22Rv1 (cell line): ENCODE measurements around the gene COPRS.
"Not testable (repeated sequence)": the region's sequence is repeated elsewhere in the genome, so short reads cannot be mapped to it uniquely, and the experiment has no call there.

Experiments
- ZFX ChIP-seq: fragments of 450-650 bp; IDR thresholded peaks from 2 replicates; pipeline ENCODE4 v1.6.1; 2017; ENCODE audit warnings: antibody characterized with exemption, borderline replicate concordance
- TF ChIP-seq, protein P1 (sequence below): fragments of 450-650 bp; IDR thresholded peaks from 2 replicates; pipeline ENCODE4 v1.5.1; 2017; ENCODE audit warnings: mild to moderate bottlenecking

DNA sequence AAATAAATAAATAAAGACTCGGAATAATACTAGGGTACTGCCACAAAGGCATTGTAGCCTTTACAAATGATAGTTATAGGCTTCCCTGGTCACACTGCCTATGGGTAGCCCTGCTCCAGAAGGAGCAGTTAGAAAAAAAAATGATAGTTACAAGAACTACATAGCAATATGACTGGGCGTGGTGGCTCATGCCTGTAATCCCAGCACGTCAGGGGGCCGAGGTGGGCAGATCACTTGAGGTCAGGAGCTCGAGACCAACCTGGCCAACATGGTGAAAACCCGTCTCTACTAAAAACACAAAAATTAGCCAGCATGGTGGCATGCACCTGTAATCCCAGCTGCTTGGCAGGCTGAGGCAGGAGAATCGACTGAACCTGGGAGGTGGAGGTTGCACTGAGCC is 40.2 kb downstream of the COPRS start:
- TF ChIP-seq ZFX, result not testable (repeated sequence)
- TF ChIP-seq, protein P1, sequence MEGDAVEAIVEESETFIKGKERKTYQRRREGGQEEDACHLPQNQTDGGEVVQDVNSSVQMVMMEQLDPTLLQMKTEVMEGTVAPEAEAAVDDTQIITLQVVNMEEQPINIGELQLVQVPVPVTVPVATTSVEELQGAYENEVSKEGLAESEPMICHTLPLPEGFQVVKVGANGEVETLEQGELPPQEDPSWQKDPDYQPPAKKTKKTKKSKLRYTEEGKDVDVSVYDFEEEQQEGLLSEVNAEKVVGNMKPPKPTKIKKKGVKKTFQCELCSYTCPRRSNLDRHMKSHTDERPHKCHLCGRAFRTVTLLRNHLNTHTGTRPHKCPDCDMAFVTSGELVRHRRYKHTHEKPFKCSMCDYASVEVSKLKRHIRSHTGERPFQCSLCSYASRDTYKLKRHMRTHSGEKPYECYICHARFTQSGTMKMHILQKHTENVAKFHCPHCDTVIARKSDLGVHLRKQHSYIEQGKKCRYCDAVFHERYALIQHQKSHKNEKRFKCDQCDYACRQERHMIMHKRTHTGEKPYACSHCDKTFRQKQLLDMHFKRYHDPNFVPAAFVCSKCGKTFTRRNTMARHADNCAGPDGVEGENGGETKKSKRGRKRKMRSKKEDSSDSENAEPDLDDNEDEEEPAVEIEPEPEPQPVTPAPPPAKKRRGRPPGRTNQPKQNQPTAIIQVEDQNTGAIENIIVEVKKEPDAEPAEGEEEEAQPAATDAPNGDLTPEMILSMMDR, result not testable (repeated sequence)
